HepG2 (cell line): Measurements from ENCODE around the gene FUZ. TPM values are rescaled to one million over a fixed set of nuclear protein-coding genes. Genes with fewer than 3 reads are reported as not detected.

ENCODE experiments used
- AGO1 ChIP-seq: fragments of 200-400 bp; formaldehyde crosslinking; IDR thresholded peaks from 2 replicates; pipeline ENCODE4 v1.6.1; 2017; ENCODE audit warnings: mild to moderate bottlenecking, low read depth, low read length, moderate library complexity; ENCODE audit not compliant: poor library complexity, severe bottlenecking
- ARNT2 ChIP-seq: sonication (generic); formaldehyde crosslinking; IDR thresholded peaks from 2 replicates; pipeline ENCODE4 v1.8.0; 2022; ENCODE audit warnings: mild to moderate bottlenecking, low read depth, missing genetic modification reagents, moderate library complexity
- ATF7-NPFF ChIP-seq: sonication (generic); formaldehyde crosslinking; IDR thresholded peaks from 2 replicates; pipeline ENCODE4 v1.8.1; 2023; ENCODE audit warnings: mild to moderate bottlenecking, low read depth, missing genetic modification reagents, moderate library complexity
- CENPT ChIP-seq: sonication (generic); formaldehyde crosslinking; IDR thresholded peaks from 2 replicates; pipeline ENCODE4 v1.8.0; 2022; ENCODE audit warnings: low read depth, mild to moderate bottlenecking, moderate library complexity, missing genetic modification reagents
- FIP1L1 ChIP-seq: fragments of 200-400 bp; formaldehyde crosslinking; IDR thresholded peaks from 2 replicates; pipeline ENCODE4 v1.6.1; 2018; ENCODE audit warnings: low read depth, mild to moderate bottlenecking, low read length, moderate library complexity, borderline replicate concordance; ENCODE audit not compliant: insufficient read depth
- HMGA1 ChIP-seq: sonication (generic); formaldehyde crosslinking; conservative IDR thresholded peaks from 2 replicates; pipeline ENCODE4 v1.4.0; 2020; ENCODE audit warnings: missing genetic modification reagents
- HNF1A ChIP-seq, 2 experiments: sonication (generic) in 1 of 2; formaldehyde crosslinking in 1 of 2; IDR thresholded peaks; 2 replicates each; pipeline versions ENCODE4 v1.4.0 to v1.6.1; 2016 to 2020; ENCODE audit warnings: borderline replicate concordance in 1 of 2, low read depth in 1 of 2, mild to moderate bottlenecking in 1 of 2, missing genetic modification reagents in 1 of 2
- HNRNPK ChIP-seq: fragments of 200-400 bp; formaldehyde crosslinking; IDR thresholded peaks from 2 replicates; pipeline ENCODE4 v1.6.1; 2018; ENCODE audit warnings: low read length, low read depth, moderate library complexity, mild to moderate bottlenecking; ENCODE audit not compliant: poor library complexity, severe bottlenecking
- HNRNPL ChIP-seq: fragments of 200-400 bp; formaldehyde crosslinking; IDR thresholded peaks from 2 replicates; pipeline ENCODE4 v1.6.1; 2017; ENCODE audit warnings: mild to moderate bottlenecking, low read depth, low read length
- HOXD1 ChIP-seq: sonication (generic); formaldehyde crosslinking; IDR thresholded peaks from 2 replicates; pipeline ENCODE4 v1.5.0; 2020; ENCODE audit warnings: missing genetic modification reagents
- MXI1 ChIP-seq: IDR thresholded peaks from 3 replicates; pipeline ENCODE4 v1.6.1; 2012; ENCODE audit warnings: low read depth, low read length, inconsistent platforms, borderline replicate concordance
- PAF1 ChIP-seq: IDR thresholded peaks from 2 replicates; pipeline ENCODE4 v1.6.1; 2016; ENCODE audit warnings: missing genetic modification reagents, missing compliant biosample characterization
- POLR2A ChIP-seq, 2 experiments: IDR thresholded peaks; 2 replicates each; pipeline ENCODE4 v1.6.1; 2011; ENCODE audit warnings: low read depth in 2 of 2, low read length in 2 of 2, mild to moderate bottlenecking in 1 of 2, moderate library complexity in 1 of 2; ENCODE audit not compliant: insufficient read depth in 1 of 2
- POLR2G ChIP-seq: fragments of 200-400 bp; formaldehyde crosslinking; IDR thresholded peaks from 2 replicates; pipeline ENCODE4 v1.6.1; 2018; ENCODE audit warnings: mild to moderate bottlenecking, low read depth, low read length, moderate library complexity
- PPARG ChIP-seq: conservative IDR thresholded peaks from 2 replicates; pipeline ENCODE4 v1.6.1; 2016; ENCODE audit warnings: missing biosample characterization, missing genetic modification reagents
- RCOR2 ChIP-seq: IDR thresholded peaks from 2 replicates; pipeline ENCODE4 v1.6.1; 2016; ENCODE audit warnings: missing biosample characterization, missing genetic modification reagents
- SIN3B ChIP-seq: fragments of 150-350 bp; IDR thresholded peaks from 2 replicates; pipeline ENCODE4 v1.6.1; 2014; ENCODE audit warnings: low read length
- TOE1 ChIP-seq: sonication (generic); formaldehyde crosslinking; IDR thresholded peaks from 2 replicates; pipeline ENCODE4 v1.4.0; 2020; ENCODE audit warnings: mild to moderate bottlenecking, missing genetic modification reagents
- ZNF160 ChIP-seq: sonication (generic); formaldehyde crosslinking; IDR thresholded peaks from 2 replicates; pipeline ENCODE4 v1.8.0; 2022; ENCODE audit warnings: mild to moderate bottlenecking, inconsistent platforms, missing genetic modification reagents
- ZNF17 ChIP-seq: sonication (generic); formaldehyde crosslinking; IDR thresholded peaks from 2 replicates; pipeline ENCODE4 v1.5.0; 2020; ENCODE audit warnings: mild to moderate bottlenecking, missing genetic modification reagents
- ZNF292 ChIP-seq: sonication (generic); formaldehyde crosslinking; IDR thresholded peaks from 2 replicates; pipeline ENCODE4 v1.8.1; 2022; ENCODE audit warnings: mild to moderate bottlenecking, low read depth, missing genetic modification reagents, borderline replicate concordance
- polyA plus RNA-seq, 8 experiments: library from polyadenylated mRNA; depleted of rRNA in 3 of 8; stranded (reverse) in 7 of 8; unstranded in 1 of 8; fragments of >200 nt; fragmentation: Illumina TruSeq in 4 of 8; extraction: Trizol in 4 of 8; gene quantifications; 2 replicates each; pipeline versions ENCODE4 v1.2.1 to v1.2.3, GENCODE V29; 2011 to 2016; ENCODE audit warnings: low read depth in 4 of 8, missing spikeins in 1 of 8, mixed read lengths in 1 of 8; ENCODE audit not compliant: insufficient read depth in 1 of 8
- total RNA-seq, 5 experiments: library from RNA; depleted of rRNA; stranded (reverse); fragments of >200 nt; fragmentation: Illumina TruSeq; extraction: Trizol; gene quantifications; 2 replicates each; pipeline ENCODE4 v1.2.3, GENCODE V29; 2016; ENCODE audit warnings: low read depth in 1 of 5
- TF ChIP-seq, protein P1 (sequence below): IDR thresholded peaks from 2 replicates; pipeline ENCODE4 v1.6.1; 2016; ENCODE audit warnings: low read depth

Gene FUZ
- total and polyA plus RNA-seq, 2 of the 13 experiments (the other 11 are each of a cell fraction or from before 2014, with no cell fraction given): 0.08 TPM; not detected in 1

- TF ChIP-seq POLR2G: peak; percentile 50
- no peak for TF ChIP-seq HMGA1 (CRISPR knock-in tag)
- TF ChIP-seq TOE1 (CRISPR knock-in tag): no peak
- TF ChIP-seq ARNT2 (CRISPR knock-in tag): no peak
- TF ChIP-seq FIP1L1: no peak
- no peak for TF ChIP-seq HNRNPL
- no peak for TF ChIP-seq SIN3B
- TF ChIP-seq PAF1 (CRISPR knock-in tag): peak; percentile 56; the same call in 1 of the 2 replicates
- TF ChIP-seq ZNF160: no peak
- no peak for TF ChIP-seq ATF7-NPFF (CRISPR knock-in tag)
- TF ChIP-seq AGO1: peak; percentile 99
- TF ChIP-seq PPARG (CRISPR knock-in tag): no peak
- peak; percentile 39 to 40; a peak in 2 of 4 replicates for TF ChIP-seq POLR2A (IDR thresholded peaks at IDR 0.05; ENCODE audit: insufficient read depth in 1 of 2, low read depth in 2 of 2, low read length in 2 of 2)
- TF ChIP-seq, protein P1, sequence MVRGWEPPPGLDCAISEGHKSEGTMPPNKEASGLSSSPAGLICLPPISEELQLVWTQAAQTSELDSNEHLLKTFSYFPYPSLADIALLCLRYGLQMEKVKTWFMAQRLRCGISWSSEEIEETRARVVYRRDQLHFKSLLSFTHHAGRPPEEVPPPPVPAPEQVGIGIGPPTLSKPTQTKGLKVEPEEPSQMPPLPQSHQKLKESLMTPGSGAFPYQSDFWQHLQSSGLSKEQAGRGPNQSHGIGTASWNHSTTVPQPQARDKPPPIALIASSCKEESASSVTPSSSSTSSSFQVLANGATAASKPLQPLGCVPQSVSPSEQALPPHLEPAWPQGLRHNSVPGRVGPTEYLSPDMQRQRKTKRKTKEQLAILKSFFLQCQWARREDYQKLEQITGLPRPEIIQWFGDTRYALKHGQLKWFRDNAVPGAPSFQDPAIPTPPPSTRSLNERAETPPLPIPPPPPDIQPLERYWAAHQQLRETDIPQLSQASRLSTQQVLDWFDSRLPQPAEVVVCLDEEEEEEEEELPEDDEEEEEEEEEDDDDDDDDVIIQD: no peak
- TF ChIP-seq HOXD1 (CRISPR knock-in tag): no peak
- no peak for TF ChIP-seq RCOR2 (CRISPR knock-in tag)
- peak; percentile 13 for TF ChIP-seq HNRNPK
- no peak for TF ChIP-seq ZNF17 (CRISPR knock-in tag)
- no peak for TF ChIP-seq MXI1
- no peak for TF ChIP-seq CENPT
- TF ChIP-seq ZNF292 (CRISPR knock-in tag): no peak
- no peak for TF ChIP-seq HNF1A (IDR thresholded peaks at IDR 0.05; ENCODE audit: low read depth)
- no peak for TF ChIP-seq HNF1A (CRISPR knock-in tag; IDR thresholded peaks at IDR 0.05; ENCODE audit: borderline replicate concordance)
Measured at GRCh38 chr19:49857061-49857837, 44.2 kb upstream of the FUZ start (continued).
